GM12878 (cell line): Measurements from ENCODE around the gene RECK. TPM values are rescaled to one million over a fixed set of nuclear protein-coding genes. Genes with fewer than 3 reads are reported as not detected.

Experiments
- ATAC-seq: fragments of 200-7000 bp; cut with Tn5 transposase; 3 replicates; pipeline ENCODE4 v1.9.1; 2020; ENCODE audit warnings: mild to moderate bottlenecking, moderate library complexity
- BruUV-seq: library from RNA; stranded (reverse); fragments of 400-500 nt; replicated peaks from 2 replicates; lab custom pipeline; 2021; lab: Mats Ljungman, UMichigan
- CTCF ChIA-PET: fragments of 300-600 bp; sonication (Branson Sonifier 250); formaldehyde crosslinking; extraction: SDS; loops from one replicate; lab custom pipeline; 2021; ENCODE audit warnings: inconsistent platforms; lab: Yijun Ruan, JAX
- POLR2A ChIA-PET: fragments of 350-600 bp; formaldehyde crosslinking; extraction: SDS; loops from one replicate; lab custom pipeline; 2021; ENCODE audit warnings: inconsistent platforms; lab: Charles Lee
- RAD21 ChIA-PET: fragments of 300-600 bp; sonication (Branson Sonifier 250); formaldehyde crosslinking; loops from one replicate; lab custom pipeline; 2023; ENCODE audit warnings: antibody characterized with exemption; ENCODE audit not compliant: unreplicated experiment; lab: Charles Lee
- SMC1A ChIA-PET: fragments of 300-600 bp; sonication (Branson Sonifier 250); formaldehyde crosslinking; loops from one replicate; lab custom pipeline; 2023; ENCODE audit not compliant: unreplicated experiment, uncharacterized antibody; lab: Charles Lee
- DNase-seq: peaks from one replicate; pipeline ENCODE4 v3.0.0-alpha.2; 2011; ENCODE audit warnings: low read depth, low spot score
- FAIRE-seq: peaks from 3 replicates; lab custom pipeline; 2011; peaks lifted over from hg19 to GRCh38; lab: Jason Lieb, UNC
- H2AFZ ChIP-seq: 2 replicates; pipeline ENCODE4 v1.6.0; 2011; ENCODE audit warnings: low read depth, low read length, control low read depth; ENCODE audit not compliant: control insufficient read depth
- H3K27ac ChIP-seq: 2 replicates; pipeline ENCODE4 v1.5.1; 2011; ENCODE audit warnings: control low read depth; ENCODE audit not compliant: control insufficient read depth, insufficient read depth
- H3K27me3 ChIP-seq, 2 experiments: replicated peaks in 1 of 2; 2 replicates each; pipeline versions ENCODE4 v1.6.0 to v1.6.1; 2011; ENCODE audit warnings: low read length in 1 of 2; ENCODE audit not compliant: control insufficient read depth in 2 of 2, insufficient read depth in 2 of 2
- H3K36me3 ChIP-seq, 2 experiments: 2 replicates each; pipeline ENCODE4 v1.5.1; 2011; ENCODE audit warnings: low read length in 1 of 2; ENCODE audit not compliant: control insufficient read depth in 2 of 2, insufficient read depth in 2 of 2
- H3K4me1 ChIP-seq: 2 replicates; pipeline ENCODE4 v1.6.1; 2011; ENCODE audit warnings: mild to moderate bottlenecking, low read length, moderate library complexity, mixed read lengths; ENCODE audit not compliant: control insufficient read depth, insufficient read depth
- H3K4me2 ChIP-seq: 2 replicates; pipeline ENCODE4 v1.6.0; 2011; ENCODE audit warnings: control low read depth; ENCODE audit not compliant: control insufficient read depth, insufficient read depth
- H3K4me3 ChIP-seq: fragments of 200-600 bp; sonication (generic); 2 replicates; pipeline ENCODE4 v1.5.1; 2016
- H3K79me2 ChIP-seq: 2 replicates; pipeline ENCODE4 v1.6.0; 2011; ENCODE audit warnings: low read length; ENCODE audit not compliant: control insufficient read depth, insufficient read depth
- H3K9ac ChIP-seq: 2 replicates; pipeline ENCODE4 v1.8.0; 2011; ENCODE audit warnings: low read length, control low read depth, mixed read lengths; ENCODE audit not compliant: control insufficient read depth, insufficient read depth
- H3K9me3 ChIP-seq: replicated peaks from 3 replicates; pipeline ENCODE4 v1.5.1; 2011; ENCODE audit warnings: mild to moderate bottlenecking, low read length; ENCODE audit not compliant: control insufficient read depth, insufficient read depth
- H4K20me1 ChIP-seq: 2 replicates; pipeline ENCODE4 v1.6.0; 2011; ENCODE audit not compliant: control insufficient read depth, insufficient read depth
- ATF2 ChIP-seq: IDR thresholded peaks from 2 replicates; pipeline ENCODE4 v1.6.1; 2012; ENCODE audit warnings: low read length, inconsistent platforms
- ATF7 ChIP-seq: fragments of 450-650 bp; IDR thresholded peaks from 2 replicates; pipeline ENCODE4 v1.6.1; 2016; ENCODE audit warnings: low read depth, mild to moderate bottlenecking
- BCL11A ChIP-seq: IDR thresholded peaks from 2 replicates; pipeline ENCODE4 v1.6.1; 2011; ENCODE audit warnings: low read depth, low read length
- CHD4 ChIP-seq: fragments of 200-600 bp; sonication (generic); IDR thresholded peaks from 2 replicates; pipeline ENCODE4 v1.6.1; 2016; ENCODE audit warnings: mild to moderate bottlenecking
- CREB1 ChIP-seq: IDR thresholded peaks from 2 replicates; pipeline ENCODE4 v1.6.1; 2012; ENCODE audit warnings: low read depth, mild to moderate bottlenecking, inconsistent platforms
- CTCF ChIP-seq, 3 experiments: IDR thresholded peaks in 2 of 3; conservative IDR thresholded peaks in 1 of 3; 2 replicates each; pipeline ENCODE4 v1.5.1; 2011; ENCODE audit warnings: low read depth in 3 of 3, low read length in 3 of 3, mild to moderate bottlenecking in 3 of 3, control low read depth in 2 of 3, moderate library complexity in 2 of 3, inconsistent platforms in 1 of 3, mixed read lengths in 1 of 3; ENCODE audit not compliant: control insufficient read depth in 2 of 3, insufficient read depth in 1 of 3; ENCODE audit errors: extremely low read depth in 1 of 3
- DPF2 ChIP-seq: fragments of 450-650 bp; IDR thresholded peaks from 2 replicates; pipeline ENCODE4 v1.6.1; 2017; ENCODE audit warnings: mild to moderate bottlenecking
- E2F8 ChIP-seq: fragments of 450-650 bp; IDR thresholded peaks from 2 replicates; pipeline ENCODE4 v1.6.1; 2018; ENCODE audit warnings: mild to moderate bottlenecking, low read depth, moderate library complexity; ENCODE audit not compliant: partially characterized antibody
- ESRRA ChIP-seq: IDR thresholded peaks from 2 replicates; pipeline ENCODE4 v1.6.1; 2012; ENCODE audit warnings: mild to moderate bottlenecking, low read length, improper control_type of control experiment
- IRF4 ChIP-seq: IDR thresholded peaks from 2 replicates; pipeline ENCODE4 v1.6.1; 2011; ENCODE audit warnings: low read depth, low read length
- POLR2AphosphoS2 ChIP-seq: IDR thresholded peaks from 2 replicates; pipeline ENCODE4 v1.6.1; 2011; ENCODE audit warnings: low read depth, mild to moderate bottlenecking, low read length, improper control_type of control experiment, moderate library complexity
- REST ChIP-seq: IDR thresholded peaks from 2 replicates; pipeline ENCODE4 v1.6.1; 2012; ENCODE audit warnings: mild to moderate bottlenecking, low read depth, low read length
- RUNX3 ChIP-seq: IDR thresholded peaks from 2 replicates; pipeline ENCODE4 v1.6.1; 2012; ENCODE audit warnings: low read length, inconsistent platforms
- SMC3 ChIP-seq: IDR thresholded peaks from 2 replicates; pipeline ENCODE4 v1.6.1; 2011; ENCODE audit warnings: low read length, improper control_type of control experiment, borderline replicate concordance
- SRF ChIP-seq, 2 experiments: IDR thresholded peaks; 2 replicates each; pipeline ENCODE4 v1.6.1; 2011; ENCODE audit warnings: low read depth in 2 of 2, low read length in 2 of 2, mild to moderate bottlenecking in 1 of 2, moderate library complexity in 1 of 2
- TCF12 ChIP-seq: IDR thresholded peaks from 2 replicates; pipeline ENCODE4 v1.6.1; 2011; ENCODE audit warnings: low read depth, mild to moderate bottlenecking, low read length
- WGBS: methylation state at CpG from one replicate; pipeline ENCODE4 v1.1.6; 2016; ENCODE audit warnings: low lambda C conversion rate; ENCODE audit not compliant: insufficient replicate concordance, insufficient coverage; ENCODE audit errors: missing lambda C conversion rate; 5-methylcytosine and 5-hydroxymethylcytosine counted together
- in situ Hi-C: fragments of 300-500 bp; cut with MboI; formaldehyde crosslinking; loops from 9 replicates; pipeline ENCODE4 v1.14.3; 2018; ENCODE audit warnings: mixed read lengths
- intact Hi-C: fragments of 100-400 bp; cut with micrococcal nuclease; formaldehyde crosslinking; loops from one replicate; pipeline ENCODE4 v1.14.2; 2022; ENCODE audit not compliant: unreplicated experiment
- polyA plus RNA-seq, 11 experiments: library from polyadenylated mRNA; depleted of rRNA in 4 of 11; unstranded in 6 of 11; stranded (reverse) in 5 of 11; fragments of >200 nt; fragmentation: Nextera tagmentation in 4 of 11; fragmentation: Illumina TruSeq in 1 of 11; extraction: Ambion mirVana in 4 of 11; extraction: Trizol in 1 of 11; gene quantifications; 1 replicate in 1 of 11; 2 replicates in 10 of 11; pipeline versions ENCODE4 v1.2.1 to v1.2.3, GENCODE V29; 2011 to 2016; ENCODE audit warnings: inconsistent platforms in 2 of 11, missing spikeins in 2 of 11, low read depth in 1 of 11
- total RNA-seq, 4 experiments: library from RNA; depleted of rRNA in 3 of 4; stranded (reverse); fragments of >200 nt in 3 of 4; fragmentation: Illumina TruSeq in 1 of 4; extraction: Trizol in 1 of 4; gene quantifications; 2 replicates each; pipeline versions ENCODE4 v1.2.1 to v1.2.3, GENCODE V29; 2013 to 2021

RECK gene
- total and polyA plus RNA-seq, 10 of the 15 experiments (the other 5 are each of a cell fraction or from before 2014, with no cell fraction given), result 0.02 to 0.40 (median 0.13) TPM

GRCh38 chr9:36007316-36007708 is 29.4 kb upstream of the RECK start:
- CTCF ChIA-PET, result interaction anchor here (0.9 to 5.4 kb wide), 17 partner anchors 8 to 337 kb away, joined by 3 to 98 read pairs (median 4); no protein-coding TSS in a partner anchor
- FAIRE-seq (peak; percentile 74), ATAC-seq (peak; percentile 82), DNase-seq (no peak)
- Histone ChIP-seq H3K9ac (no peak overlapping the region), H3K36me3 (no peaks in the 10 kb centered on the region), H3K4me3 (no peak overlapping the region), H3K4me2 (no peak overlapping the region), H2AFZ (no peak overlapping the region), H3K79me2 (no peaks in the 10 kb centered on the region), H3K27ac (no peak overlapping the region), H3K9me3 (peaks cover 4% of the 10 kb centered on the region; the same call in 2 of the 3 replicates), H4K20me1 (no peaks in the 10 kb centered on the region), H3K27me3 (peaks cover 0 to 3% of the 10 kb centered on the region in 2 experiments; a peak in 3 of 4 replicates), H3K4me1 (peaks cover 22% of the 10 kb centered on the region)
- intact Hi-C loops, result no loop called here
- SMC1A ChIA-PET, result interaction anchor here (0.8 to 3.3 kb wide), 9 partner anchors 10 to 107 kb away, joined by 3 to 16 read pairs (median 4); no protein-coding TSS in a partner anchor
- POLR2A ChIA-PET, result no interaction called here
- in situ Hi-C loops, result no loop called here
- RAD21 ChIA-PET, result interaction anchor here (1.2 kb wide), 1 partner anchor 16 kb away, joined by 3 read pairs; no protein-coding TSS in a partner anchor
- WGBS, result 0% methylated on average over 1 of the region's 1 CpG
- BruUV-seq, result no TSS peak
- TF ChIP-seq TCF12, result no peak
- no peak for TF ChIP-seq E2F8
- TF ChIP-seq IRF4, result peak; percentile 72
- peak; percentile 39; the same call in 1 of the 2 replicates for TF ChIP-seq ATF2
- TF ChIP-seq SMC3, result no peak
- no peak for TF ChIP-seq SRF (IDR thresholded peaks at IDR 0.05; ENCODE audit: low read depth in 2 of 2, low read length in 2 of 2)
- no peak for TF ChIP-seq DPF2
- TF ChIP-seq ESRRA, result no peak
- no peak for TF ChIP-seq CHD4
- peak; percentile 23; the same call in 1 of the 2 replicates for TF ChIP-seq RUNX3
- TF ChIP-seq POLR2AphosphoS2, result no peak
- TF ChIP-seq ATF7, result no peak
- no peak for TF ChIP-seq REST
- no peak for TF ChIP-seq CREB1
- no peak for TF ChIP-seq CTCF (IDR thresholded peaks at IDR 0.05 in 2 of 3, conservative IDR thresholded peaks at IDR 0.05 in 1 of 3; ENCODE audit: control insufficient read depth in 2 of 3, extremely low read depth in 1 of 3, insufficient read depth in 1 of 3, low read depth in 3 of 3, low read length in 3 of 3)
- no peak for TF ChIP-seq BCL11A
